Measurements from ENCODE around the gene SEMA3A.
A peak's percentile ranks its signal among the peaks of the same experiment; 100 is the strongest.

SEMA3A gene

DNA sequence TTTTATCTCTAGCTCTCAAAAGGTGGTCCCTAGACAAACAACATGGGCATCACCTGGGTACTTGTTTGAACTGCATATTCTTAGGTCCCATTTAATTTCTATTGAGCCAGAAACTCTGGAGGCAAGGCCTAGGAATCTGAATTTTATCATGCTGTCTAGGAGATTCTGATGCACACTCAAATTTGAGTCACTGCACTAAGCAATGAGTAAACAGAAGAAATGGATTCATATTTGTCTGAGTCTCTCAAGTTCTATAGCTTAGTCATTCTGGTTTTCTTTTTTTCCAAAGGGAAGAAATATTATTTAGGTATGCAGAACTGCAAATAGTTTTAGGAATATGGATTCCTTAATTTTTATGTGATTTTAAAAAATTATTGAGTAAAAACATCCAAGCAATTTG is 185.5 kb downstream of the SEMA3A start:
- TF ChIP-seq ZNF70 (CRISPR knock-in tag; IDR thresholded peaks at IDR 0.05) (no peak), CSDC2 (CRISPR knock-in tag; IDR thresholded peaks at IDR 0.05) (no peak), ZFP3 (CRISPR knock-in tag; IDR thresholded peaks at IDR 0.05) (no peak), TOX (CRISPR knock-in tag; IDR thresholded peaks at IDR 0.05; ENCODE audit: borderline replicate concordance) (no peak), SNAI2 (CRISPR knock-in tag; IDR thresholded peaks at IDR 0.05) (no peak), ZC3H10 (CRISPR knock-in tag; IDR thresholded peaks at IDR 0.05) (no peak), BACH2 (CRISPR knock-in tag; IDR thresholded peaks at IDR 0.05; ENCODE audit: borderline replicate concordance) (no peak), ZNF565 (CRISPR knock-in tag; conservative IDR thresholded peaks at IDR 0.05; ENCODE audit: low read depth) (no peak), GLIS3 (CRISPR knock-in tag; IDR thresholded peaks at IDR 0.05) (no peak), PPARA (CRISPR knock-in tag; IDR thresholded peaks at IDR 0.05; ENCODE audit: borderline replicate concordance) (no peak)
- TF ChIP-seq, protein P1, sequence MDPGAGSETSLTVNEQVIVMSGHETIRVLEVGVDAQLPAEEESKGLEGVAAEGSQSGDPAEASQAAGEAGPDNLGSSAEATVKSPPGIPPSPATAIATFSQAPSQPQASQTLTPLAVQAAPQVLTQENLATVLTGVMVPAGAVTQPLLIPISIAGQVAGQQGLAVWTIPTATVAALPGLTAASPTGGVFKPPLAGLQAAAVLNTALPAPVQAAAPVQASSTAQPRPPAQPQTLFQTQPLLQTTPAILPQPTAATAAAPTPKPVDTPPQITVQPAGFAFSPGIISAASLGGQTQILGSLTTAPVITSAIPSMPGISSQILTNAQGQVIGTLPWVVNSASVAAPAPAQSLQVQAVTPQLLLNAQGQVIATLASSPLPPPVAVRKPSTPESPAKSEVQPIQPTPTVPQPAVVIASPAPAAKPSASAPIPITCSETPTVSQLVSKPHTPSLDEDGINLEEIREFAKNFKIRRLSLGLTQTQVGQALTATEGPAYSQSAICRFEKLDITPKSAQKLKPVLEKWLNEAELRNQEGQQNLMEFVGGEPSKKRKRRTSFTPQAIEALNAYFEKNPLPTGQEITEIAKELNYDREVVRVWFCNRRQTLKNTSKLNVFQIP (CRISPR knock-in tag; IDR thresholded peaks at IDR 0.05; ENCODE audit: borderline replicate concordance, low read depth) = no peak
- peak; percentile 53; the same call in 2 of the 3 replicates for ATAC-seq

DNA sequence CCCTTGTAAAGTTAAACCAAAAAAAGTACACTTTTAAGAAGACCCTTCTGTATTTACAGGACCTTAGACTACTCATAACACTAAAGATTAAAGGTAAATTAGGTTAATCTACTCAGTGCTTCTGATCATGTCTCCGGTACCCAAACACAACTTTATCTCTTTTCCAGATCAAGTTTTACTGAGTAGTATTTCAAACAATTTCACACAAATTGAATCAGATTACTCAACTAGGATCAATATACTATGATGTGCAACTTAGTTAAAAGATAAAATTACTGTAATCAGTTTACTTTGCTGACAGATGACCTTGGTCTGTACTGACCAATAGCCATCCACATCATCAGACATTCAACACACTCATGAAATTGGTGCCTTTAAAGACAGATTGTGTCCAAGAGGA is 191.4 kb downstream of the SEMA3A start:
- TF ChIP-seq ZNF565 (CRISPR knock-in tag; conservative IDR thresholded peaks at IDR 0.05; ENCODE audit: low read depth) (no peak), ISL1 (CRISPR knock-in tag; IDR thresholded peaks at IDR 0.05) (peak; percentile 47), ZC3H10 (CRISPR knock-in tag; IDR thresholded peaks at IDR 0.05) (0 out of 2 replicates have a peak, but pooled peaks have one; percentile 26)
- no peak for ATAC-seq

DNA sequence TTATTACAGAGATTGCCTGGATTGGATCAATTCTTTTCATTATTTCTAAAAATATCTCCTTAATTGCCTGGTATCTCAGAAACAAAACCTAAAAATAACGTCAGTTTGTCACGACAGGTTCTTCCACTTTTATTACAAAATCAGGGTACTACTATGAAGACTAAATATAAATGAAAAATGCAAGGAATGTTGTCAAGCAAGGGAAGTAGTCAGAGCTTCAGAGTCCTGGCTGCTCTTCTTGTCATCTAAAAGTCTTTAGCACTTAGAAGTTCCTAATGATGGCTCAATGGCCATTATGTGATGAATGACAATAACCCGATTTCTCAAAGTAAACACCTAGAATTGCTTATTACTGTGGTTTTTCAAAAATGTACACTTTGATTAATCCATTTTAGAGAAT is 192.2 kb downstream of the SEMA3A start:
- ATAC-seq = no peak
- TF ChIP-seq RARB (CRISPR knock-in tag; IDR thresholded peaks at IDR 0.05) = no peak
- TF ChIP-seq ZC3H10 (CRISPR knock-in tag; IDR thresholded peaks at IDR 0.05) = no peak
- no peak for TF ChIP-seq OSR1 (CRISPR knock-in tag; IDR thresholded peaks at IDR 0.05)
- TF ChIP-seq ZNF565 (CRISPR knock-in tag; conservative IDR thresholded peaks at IDR 0.05; ENCODE audit: low read depth) = no peak
- TF ChIP-seq, protein P2, sequence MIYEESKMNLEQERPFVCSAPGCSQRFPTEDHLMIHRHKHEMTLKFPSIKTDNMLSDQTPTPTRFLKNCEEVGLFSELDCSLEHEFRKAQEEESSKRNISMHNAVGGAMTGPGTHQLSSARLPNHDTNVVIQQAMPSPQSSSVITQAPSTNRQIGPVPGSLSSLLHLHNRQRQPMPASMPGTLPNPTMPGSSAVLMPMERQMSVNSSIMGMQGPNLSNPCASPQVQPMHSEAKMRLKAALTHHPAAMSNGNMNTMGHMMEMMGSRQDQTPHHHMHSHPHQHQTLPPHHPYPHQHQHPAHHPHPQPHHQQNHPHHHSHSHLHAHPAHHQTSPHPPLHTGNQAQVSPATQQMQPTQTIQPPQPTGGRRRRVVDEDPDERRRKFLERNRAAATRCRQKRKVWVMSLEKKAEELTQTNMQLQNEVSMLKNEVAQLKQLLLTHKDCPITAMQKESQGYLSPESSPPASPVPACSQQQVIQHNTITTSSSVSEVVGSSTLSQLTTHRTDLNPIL (CRISPR knock-in tag; IDR thresholded peaks at IDR 0.05; ENCODE audit: low read depth) = no peak
- no peak for TF ChIP-seq ARNTL (CRISPR knock-in tag; IDR thresholded peaks at IDR 0.05; ENCODE audit: borderline replicate concordance, low read depth)
- no peak for TF ChIP-seq ZFP30 (CRISPR knock-in tag; IDR thresholded peaks at IDR 0.05)
- TF ChIP-seq, protein P1 (CRISPR knock-in tag; IDR thresholded peaks at IDR 0.05; ENCODE audit: borderline replicate concordance, low read depth) = no peak
- no peak for TF ChIP-seq PPARA (CRISPR knock-in tag; IDR thresholded peaks at IDR 0.05; ENCODE audit: borderline replicate concordance)
- no peak for TF ChIP-seq BACH2 (CRISPR knock-in tag; IDR thresholded peaks at IDR 0.05; ENCODE audit: borderline replicate concordance)
- TF ChIP-seq, protein P3, sequence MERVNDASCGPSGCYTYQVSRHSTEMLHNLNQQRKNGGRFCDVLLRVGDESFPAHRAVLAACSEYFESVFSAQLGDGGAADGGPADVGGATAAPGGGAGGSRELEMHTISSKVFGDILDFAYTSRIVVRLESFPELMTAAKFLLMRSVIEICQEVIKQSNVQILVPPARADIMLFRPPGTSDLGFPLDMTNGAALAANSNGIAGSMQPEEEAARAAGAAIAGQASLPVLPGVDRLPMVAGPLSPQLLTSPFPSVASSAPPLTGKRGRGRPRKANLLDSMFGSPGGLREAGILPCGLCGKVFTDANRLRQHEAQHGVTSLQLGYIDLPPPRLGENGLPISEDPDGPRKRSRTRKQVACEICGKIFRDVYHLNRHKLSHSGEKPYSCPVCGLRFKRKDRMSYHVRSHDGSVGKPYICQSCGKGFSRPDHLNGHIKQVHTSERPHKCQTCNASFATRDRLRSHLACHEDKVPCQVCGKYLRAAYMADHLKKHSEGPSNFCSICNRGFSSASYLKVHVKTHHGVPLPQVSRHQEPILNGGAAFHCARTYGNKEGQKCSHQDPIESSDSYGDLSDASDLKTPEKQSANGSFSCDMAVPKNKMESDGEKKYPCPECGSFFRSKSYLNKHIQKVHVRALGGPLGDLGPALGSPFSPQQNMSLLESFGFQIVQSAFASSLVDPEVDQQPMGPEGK (CRISPR knock-in tag; IDR thresholded peaks at IDR 0.05; ENCODE audit: borderline replicate concordance) = no peak
- no peak for TF ChIP-seq ESRRG (CRISPR knock-in tag; IDR thresholded peaks at IDR 0.05)
- TF ChIP-seq GLIS3 (CRISPR knock-in tag; IDR thresholded peaks at IDR 0.05) = no peak
- TF ChIP-seq, protein P4, sequence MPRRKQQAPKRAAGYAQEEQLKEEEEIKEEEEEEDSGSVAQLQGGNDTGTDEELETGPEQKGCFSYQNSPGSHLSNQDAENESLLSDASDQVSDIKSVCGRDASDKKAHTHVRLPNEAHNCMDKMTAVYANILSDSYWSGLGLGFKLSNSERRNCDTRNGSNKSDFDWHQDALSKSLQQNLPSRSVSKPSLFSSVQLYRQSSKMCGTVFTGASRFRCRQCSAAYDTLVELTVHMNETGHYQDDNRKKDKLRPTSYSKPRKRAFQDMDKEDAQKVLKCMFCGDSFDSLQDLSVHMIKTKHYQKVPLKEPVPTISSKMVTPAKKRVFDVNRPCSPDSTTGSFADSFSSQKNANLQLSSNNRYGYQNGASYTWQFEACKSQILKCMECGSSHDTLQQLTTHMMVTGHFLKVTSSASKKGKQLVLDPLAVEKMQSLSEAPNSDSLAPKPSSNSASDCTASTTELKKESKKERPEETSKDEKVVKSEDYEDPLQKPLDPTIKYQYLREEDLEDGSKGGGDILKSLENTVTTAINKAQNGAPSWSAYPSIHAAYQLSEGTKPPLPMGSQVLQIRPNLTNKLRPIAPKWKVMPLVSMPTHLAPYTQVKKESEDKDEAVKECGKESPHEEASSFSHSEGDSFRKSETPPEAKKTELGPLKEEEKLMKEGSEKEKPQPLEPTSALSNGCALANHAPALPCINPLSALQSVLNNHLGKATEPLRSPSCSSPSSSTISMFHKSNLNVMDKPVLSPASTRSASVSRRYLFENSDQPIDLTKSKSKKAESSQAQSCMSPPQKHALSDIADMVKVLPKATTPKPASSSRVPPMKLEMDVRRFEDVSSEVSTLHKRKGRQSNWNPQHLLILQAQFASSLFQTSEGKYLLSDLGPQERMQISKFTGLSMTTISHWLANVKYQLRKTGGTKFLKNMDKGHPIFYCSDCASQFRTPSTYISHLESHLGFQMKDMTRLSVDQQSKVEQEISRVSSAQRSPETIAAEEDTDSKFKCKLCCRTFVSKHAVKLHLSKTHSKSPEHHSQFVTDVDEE (CRISPR knock-in tag; IDR thresholded peaks at IDR 0.05) = no peak
